Ovary (tissue), 3 donors: Measurements from ENCODE around the gene PRR18.

Experiments
- CTCF ChIP-seq, 3 donors: fragments of 450-650 bp in 2 of 3; fragments of 200-600 bp in 1 of 3; IDR thresholded peaks; one replicate each; pipeline versions ENCODE4 v1.5.1 to v1.8.0; 2016 to 2022; ENCODE audit warnings: antibody characterized with exemption in 3 of 3, mild to moderate bottlenecking in 1 of 3
- EP300 ChIP-seq: sonication (generic); formaldehyde crosslinking; IDR thresholded peaks from one replicate; pipeline ENCODE4 v1.6.1; 2017; ENCODE audit warnings: antibody characterized with exemption
- POLR2A ChIP-seq: fragments of 450-650 bp; IDR thresholded peaks from one replicate; pipeline ENCODE4 v1.6.1; 2017; ENCODE audit warnings: antibody characterized with exemption, mild to moderate bottlenecking, moderate library complexity
- donor health status: DM: no; HTN: no; CAD: no.

DNA sequence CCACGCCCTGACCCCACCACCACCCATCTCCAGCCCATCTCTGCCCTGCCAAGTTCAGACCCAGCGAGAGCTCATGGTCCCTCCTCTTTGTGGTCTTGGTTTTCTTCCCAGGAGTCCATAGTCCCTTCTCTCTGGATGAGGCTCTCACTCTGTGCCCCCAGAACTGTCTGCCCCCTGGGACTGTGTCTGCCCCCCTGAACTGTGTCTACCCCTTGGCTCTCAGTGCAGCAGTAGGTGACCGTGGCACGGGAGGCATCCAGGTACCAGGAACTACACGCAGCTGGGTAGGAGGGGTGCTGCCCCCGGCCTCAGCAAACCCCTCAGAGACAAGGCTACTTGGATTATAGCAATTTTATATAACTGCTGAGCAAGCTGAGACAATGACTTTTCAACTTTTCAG lies 23.6 kb downstream of the PRR18 start:
- no peak for TF ChIP-seq CTCF (IDR thresholded peaks at IDR 0.05)
- TF ChIP-seq EP300, result no peak
- no peak for TF ChIP-seq POLR2A
